GM19324 (cell line): ENCODE measurements around the gene SH3BGRL.
A peak's percentile ranks its signal among the peaks of the same experiment; 100 is the strongest.

Experiments used
- ATAC-seq: cut with Tn5 transposase; IDR thresholded peaks from one replicate; pipeline ENCODE4 v1.9.1; 2021; ENCODE audit warnings: mild to moderate bottlenecking, moderate library complexity; ENCODE audit not compliant: unreplicated experiment, low FRiP score

SH3BGRL gene

DNA sequence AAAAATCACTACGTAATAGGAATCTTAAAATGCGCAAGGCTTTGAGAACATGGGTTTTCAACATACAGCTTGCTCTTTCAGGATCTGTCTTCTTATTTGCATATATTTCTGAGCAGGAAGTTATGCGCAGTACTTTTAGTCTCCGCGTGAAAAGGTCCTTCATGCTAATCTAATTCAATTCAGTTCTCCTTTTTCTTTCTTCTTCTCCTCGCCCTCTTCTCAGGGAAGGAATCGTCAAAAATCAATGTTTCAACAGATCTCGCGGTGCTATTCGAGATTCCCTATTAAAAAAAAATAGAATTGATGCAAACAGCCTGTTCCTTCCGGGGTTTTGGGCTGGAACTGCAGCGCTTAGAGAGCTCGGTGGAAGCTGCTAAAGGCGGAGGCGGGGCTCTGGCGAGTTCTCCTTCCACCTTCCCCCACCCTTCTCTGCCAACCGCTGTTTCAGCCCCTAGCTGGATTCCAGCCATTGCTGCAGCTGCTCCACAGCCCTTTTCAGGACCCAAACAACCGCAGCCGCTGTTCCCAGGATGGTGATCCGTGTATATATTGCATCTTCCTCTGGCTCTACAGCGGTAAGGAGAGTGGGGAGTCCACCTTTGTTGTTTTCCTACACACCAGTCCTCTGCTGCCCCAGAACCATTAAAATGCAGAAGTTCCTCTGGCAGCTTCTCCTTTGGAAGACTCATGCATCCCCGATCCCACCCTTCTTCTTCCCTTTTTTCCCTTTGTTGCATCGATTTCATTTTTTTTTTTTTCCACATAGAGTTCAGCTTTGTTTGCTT, at the start of gene SH3BGRL, which contains the start of gene HMGN5:
SH3BGRL (plus strand) TSS at position 432 of the 785 bp plus-strand sequence; CDS start at position 531, 99 bp downstream.
HMGN5 (minus strand) TSS at position 243 of the 785 bp plus-strand sequence. CDS start 80,364 bp downstream, outside the sequence.
- ATAC-seq, result peak; percentile 97

DNA sequence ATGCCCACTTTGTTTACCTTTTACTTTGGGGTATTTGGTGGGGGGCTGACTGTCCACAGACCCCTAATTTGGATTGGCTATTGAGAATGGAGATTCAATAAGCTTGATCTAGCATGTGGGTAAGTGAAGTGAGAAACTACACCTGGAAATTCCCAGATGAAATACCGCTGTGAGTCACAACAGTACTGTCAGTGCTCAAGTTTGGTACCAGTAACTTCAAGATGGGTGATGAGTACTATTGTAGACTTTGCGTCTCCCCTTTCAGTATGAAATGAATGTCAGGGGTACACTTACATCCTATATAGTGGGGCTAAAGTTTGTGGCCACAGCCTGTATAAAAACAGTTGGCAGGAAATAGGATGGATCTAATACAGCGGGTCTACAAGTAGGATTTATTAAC, 33.5 kb upstream of the SH3BGRL start:
- ATAC-seq, result no peak

DNA sequence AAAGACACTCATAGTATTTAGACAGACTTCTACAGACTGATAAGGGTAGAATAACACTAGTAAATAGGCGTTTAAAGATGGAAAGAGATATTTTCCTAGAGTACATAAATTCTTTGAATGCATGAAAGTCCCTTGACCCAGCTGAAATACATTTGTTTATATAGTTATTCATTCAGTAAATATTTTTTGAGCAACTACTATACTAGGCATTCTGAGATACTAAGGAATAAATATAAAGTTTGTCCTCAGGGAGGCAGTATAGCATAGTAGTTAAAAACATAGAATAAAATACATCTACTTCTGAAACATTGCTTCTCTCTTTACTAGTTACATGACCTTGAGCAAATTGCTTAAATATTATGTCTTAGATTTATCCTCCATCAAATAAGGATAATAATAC, 27.6 kb upstream of the SH3BGRL start:
- no peak for ATAC-seq

DNA sequence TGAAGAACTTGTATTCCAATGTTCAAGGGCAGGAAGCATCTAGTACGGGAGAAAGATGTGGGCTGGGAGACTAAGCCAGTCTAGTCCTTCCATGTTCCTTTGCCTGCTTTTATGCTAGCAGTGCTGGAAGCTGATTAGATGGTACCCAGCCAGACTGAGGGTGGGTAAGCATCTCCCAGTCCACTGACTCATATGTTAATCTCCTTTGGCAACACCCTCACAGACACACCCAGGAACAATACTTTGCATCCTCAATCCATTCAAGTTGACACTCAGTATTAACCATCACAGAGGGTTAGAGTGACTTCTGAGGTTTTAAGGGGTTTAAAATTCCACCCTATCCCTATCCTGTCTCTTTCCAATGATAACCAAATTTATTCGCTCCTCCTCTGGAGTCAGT, 6.6 kb upstream of the SH3BGRL start:
- no peak for ATAC-seq

DNA sequence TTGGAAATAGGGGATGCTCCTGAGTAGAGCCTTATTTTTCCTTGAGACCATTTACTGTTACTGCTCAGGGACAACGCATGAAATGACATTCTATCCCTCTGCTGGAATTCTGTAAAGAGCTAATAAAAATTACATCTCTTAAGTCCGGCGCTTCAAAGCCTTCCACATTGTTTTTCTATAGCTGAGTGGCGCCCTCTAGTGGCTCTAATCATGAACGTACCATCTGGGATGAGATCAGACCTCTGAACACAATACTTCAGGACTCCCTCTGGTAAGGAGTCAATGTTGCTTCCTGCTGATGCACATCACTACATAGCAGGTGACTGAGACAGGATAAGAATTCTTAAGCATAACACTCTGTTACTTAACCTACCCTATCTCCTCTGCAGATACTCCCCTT, 6.2 kb upstream of the SH3BGRL start:
- peak; percentile 88 for ATAC-seq

DNA sequence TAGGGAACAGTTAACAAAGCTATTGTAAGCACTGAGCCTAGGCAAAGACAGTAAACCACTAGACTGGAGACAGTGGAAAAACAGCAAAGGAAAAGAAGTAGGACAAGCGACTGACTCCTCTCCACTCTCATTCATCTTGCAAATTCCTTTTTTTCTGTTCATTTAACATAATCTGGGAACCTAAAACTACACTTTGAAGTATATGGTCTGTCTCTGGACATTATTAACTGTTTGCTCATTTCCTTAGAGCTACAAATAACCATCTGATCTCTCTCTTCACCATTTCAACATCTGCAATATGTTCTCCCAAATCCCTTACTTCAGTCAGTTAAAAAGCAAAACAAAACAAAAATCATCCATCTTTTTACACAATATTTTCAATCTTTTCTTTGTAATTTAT, 831 bp upstream of the SH3BGRL start:
- no peak for ATAC-seq

DNA sequence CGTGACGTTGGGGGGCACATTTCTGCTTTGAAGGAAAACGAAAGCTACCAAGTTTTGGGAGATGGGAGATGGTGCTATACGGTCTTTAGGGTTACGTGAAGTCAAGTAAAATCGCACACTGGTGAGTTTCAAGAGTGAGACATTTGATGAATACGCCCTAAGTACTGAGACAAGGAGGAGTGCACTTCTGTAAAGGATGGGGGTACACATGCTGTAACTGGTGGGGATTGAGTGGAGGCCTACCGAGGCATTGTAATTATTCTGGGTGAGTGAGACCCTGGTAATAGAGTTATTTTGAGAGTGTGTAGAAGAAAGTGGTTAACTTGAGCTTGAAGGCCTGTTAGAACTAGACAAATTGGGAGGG, 536 bp downstream of the SH3BGRL start:
- no peak for ATAC-seq

DNA sequence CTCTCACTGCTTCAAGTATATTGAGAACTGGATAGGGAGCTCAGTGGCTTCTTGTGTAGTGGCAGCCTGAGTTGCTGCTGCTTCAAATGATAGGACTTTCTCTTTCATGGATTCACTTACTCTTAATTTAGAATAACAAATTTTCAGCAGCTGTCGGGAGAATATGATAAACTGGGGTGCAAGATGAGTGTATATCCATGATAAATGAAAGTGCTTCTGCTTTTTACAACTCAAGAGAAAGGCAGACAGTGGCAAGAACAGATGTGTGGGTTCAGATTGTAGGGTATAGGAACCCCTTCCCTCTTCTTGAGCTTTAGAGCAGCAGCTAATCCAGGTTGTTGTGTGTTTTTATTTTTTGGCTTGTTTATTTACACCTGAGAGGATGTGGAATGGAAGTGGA, 1.0 kb downstream of the SH3BGRL start:
- ATAC-seq, result no peak

DNA sequence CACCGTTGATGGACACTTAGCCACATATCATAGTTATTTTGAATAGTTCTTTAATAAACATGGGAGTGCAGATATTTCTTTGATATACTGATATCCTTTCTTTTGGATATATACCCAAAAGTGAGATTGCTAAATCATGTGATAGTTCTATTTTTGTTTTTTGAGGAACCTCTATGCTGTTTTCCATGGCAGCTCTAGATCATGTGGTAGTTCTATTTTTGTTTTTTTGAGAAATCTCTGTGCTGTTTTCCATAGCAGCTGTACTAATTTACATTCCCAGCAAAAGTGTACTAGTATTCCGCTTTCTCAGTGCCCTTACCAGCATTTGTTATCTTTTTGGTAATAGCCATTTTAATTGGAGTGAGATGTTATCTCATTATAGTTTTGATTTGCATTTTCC, 3.6 kb downstream of the SH3BGRL start:
- ATAC-seq, result no peak

DNA sequence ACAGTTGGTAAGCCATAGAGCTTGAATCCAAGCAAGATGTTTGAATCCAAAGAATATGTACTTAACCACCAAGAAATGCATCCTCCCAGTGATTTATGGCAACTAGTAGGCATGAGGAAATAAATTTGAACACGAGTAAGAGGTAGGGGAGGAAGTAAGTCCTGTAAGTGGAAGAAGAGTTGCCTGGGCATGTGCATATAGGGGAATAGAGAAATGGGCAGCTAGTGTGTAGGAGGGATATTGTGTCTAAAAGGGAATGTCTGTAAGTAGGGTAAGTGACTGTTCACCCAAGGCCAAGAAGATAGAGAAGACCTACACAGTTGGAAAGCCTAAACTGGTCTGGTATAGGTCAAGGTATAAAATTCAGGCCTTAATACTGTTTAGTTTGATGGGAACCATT, 4.6 kb downstream of the SH3BGRL start:
- no peak for ATAC-seq

DNA sequence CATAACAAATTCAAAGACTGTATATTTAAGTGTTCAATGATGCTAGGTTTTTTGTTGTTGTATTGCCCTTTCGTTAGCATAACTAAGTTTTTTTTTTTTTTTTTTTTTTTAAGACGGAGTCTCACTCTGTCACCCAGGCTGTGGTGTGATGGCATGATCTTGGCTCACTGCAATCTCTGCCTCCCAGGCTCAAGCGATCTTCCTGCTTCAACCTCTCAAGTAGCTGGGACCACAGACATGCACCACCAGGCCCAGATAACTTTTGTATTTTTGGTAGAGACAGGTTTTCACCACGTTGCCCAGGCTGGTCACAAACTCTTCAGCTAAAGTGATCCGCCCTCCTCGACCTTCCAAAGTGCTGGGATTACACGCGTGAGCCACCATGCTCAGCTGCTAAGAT, 7.0 kb downstream of the SH3BGRL start:
- ATAC-seq, result no peak

DNA sequence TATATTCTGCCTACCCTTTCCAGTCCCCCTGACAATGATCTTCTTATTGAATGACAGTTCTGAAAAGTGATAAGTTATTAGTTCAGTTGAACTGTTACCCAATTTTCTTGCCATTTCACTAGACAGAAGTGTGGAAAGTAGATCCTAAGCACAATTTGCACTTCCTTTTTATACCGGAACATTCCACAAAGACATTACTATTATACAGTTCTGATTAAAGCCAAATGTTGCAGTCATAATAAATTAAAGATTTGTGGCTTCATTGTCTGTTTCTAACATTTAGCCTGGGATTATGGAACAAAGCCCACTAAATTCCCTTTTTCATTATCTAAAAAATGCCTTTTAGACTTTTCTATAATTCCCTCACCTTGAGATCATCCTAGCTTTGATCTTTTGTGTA, 13.8 kb downstream of the SH3BGRL start:
- ATAC-seq, result no peak

DNA sequence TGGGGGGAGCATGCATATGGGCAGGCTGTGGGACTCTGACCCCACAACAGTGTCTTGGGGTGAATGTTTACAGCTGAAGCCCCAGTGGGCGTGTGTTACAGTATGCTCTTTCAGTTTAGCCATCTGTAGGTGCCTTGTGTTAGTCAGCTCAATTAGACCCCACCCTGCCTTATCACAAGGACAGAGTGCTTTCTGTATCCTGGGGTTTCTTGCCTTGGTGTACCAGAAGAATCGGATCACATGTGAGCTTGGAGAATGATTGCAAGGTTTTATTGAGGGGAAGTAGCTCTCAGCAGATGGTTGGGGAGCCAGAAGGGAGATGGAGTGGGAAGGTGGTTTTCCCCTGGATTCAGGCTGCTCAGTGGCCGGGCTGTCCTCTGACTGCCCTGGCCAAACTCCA, 27.3 kb downstream of the SH3BGRL start:
- ATAC-seq, result no peak

DNA sequence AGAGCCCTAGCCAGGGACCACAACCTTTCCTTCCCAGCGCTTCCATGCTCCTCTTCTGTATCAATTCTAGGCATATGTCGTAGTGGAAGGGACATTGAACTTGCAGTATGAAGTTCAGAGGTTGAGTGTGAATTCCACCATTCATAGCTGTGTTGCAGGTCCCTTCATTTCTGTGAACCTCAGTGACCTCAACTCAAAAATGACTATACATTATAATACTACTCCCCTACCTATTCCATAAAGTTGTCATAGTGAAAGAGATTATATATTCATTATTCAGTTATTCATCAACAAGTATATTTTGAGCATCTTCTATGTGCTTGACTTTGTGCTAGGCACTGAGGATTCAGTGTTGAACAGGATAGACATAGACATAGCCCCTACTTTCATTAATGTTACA, 28.0 kb downstream of the SH3BGRL start:
- ATAC-seq, result no peak

DNA sequence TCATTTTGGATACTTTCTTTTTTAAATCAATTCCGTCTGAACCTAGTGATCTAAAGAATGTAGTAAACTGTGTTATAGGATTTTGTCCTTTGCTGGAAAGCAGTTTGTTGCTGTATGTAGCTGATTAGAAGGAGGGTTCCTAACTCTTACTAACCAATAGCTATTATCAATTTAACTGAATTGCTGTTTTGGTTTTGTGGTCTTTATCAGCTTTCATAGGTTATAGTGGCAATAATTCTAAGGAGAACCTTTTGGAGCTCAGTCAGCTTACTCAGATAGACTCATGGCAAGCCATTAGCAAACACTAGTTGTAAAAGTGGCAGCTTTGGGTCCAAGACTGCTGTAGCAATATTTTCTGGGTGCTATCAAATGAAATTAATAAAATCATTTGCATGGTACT, 29.6 kb downstream of the SH3BGRL start:
- ATAC-seq, result no peak

DNA sequence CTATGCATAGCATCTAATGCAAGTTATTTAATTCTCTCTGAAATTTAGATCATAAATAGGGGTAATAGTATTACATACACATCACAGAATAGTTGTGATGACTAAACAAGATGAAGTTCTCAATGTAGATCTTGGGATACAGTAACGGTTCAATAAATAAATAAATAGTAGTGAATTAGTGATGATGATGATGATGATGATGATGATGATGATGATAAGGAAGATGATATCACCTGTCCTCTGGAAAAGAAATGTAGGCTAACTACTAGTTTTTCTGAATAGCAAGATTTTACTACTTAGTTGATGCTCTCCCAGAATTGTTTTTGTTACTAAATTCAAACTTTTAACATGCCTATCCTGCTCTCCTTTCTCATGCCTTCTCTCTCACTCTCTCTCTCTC, 30.3 kb downstream of the SH3BGRL start:
- no peak for ATAC-seq

DNA sequence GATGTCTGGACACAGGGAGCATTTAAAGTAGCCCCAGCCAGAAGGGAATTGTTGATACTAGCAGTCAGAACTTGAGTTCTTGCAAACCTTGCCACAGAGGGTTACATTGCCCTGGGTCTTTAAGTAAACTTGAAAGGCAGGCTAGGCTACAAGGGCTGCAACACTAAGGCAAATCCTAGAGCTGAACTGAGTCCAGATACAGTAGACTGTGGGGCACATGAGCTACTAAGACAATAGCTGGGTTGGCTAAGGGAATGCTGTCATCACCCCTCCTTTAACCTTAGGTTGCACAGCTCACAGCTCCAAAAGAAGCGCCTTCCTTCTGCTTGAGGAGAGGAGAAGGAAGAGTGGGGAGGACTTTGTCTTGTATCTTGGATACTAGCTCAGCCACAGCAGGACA, 35.6 kb downstream of the SH3BGRL start:
- no peak for ATAC-seq

DNA sequence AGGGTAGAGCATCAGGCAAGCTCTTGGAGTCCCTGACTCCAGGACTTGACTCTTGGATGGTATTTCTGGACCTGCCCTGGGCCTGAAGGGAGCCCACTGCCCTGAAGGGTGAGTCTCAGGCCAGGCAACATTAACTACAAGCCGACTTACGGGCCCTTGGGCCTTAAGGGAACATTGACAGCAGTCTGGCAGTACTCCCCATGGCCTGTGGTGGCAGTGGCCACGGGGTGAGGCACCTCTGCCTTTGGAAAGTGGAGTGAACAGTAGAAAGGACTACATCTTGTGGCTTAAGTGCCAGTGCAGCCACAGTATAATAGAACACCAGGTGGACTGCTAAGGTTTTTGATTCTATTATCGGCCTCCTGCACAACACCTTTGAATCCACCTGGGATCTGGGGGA, 36.3 kb downstream of the SH3BGRL start:
- no peak for ATAC-seq

DNA sequence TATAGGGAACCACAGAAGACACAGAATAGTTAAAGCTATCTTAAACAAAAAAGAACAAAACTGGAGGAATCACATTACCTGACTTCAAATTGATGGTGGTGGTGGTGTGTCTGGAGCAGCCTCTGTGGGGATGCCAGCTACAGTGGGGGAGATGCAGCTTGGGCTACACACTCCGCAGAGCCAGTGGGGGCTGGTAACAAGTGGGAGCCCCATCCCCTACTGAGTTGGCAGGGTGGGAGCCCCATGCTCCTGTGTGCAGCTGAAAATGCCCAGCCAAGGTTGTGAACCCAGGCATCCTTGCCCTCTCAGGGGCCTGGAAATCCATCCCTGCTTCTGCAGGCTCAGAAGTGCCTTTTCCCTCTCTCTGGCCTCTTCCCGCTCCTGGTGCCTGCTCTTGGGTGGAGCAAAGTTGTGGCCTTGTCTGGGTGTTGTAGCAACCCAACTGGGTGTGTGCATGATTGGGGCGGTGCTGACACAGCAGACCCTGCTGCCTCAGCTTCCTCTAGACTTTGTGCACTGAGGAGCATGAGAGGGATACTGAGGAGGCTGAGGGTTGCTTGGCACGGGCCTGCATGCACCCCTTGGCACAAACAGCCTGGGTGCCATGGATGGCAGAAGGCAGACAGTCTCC, 38.9 kb downstream of the SH3BGRL start:
- ATAC-seq, result no peak

DNA sequence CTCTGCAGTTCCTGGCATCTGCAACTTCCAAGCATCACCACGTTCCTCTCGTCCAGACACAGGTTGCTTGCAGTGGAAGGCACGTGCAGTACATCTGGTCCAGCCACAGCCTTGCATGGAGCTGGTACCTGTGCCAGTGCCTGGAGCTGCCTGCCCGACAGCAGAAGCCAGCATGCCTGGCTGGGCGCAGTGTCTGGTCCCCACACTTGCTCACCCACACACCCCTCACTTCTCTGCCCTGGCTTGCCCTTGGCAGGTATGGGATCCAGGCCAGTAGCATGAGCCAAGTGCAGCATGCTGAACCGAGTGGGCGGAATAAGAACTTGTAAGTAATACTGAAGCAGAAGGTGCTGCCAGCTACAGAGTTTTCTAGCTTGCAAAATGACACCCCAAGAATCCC, 39.9 kb downstream of the SH3BGRL start:
- no peak for ATAC-seq

DNA sequence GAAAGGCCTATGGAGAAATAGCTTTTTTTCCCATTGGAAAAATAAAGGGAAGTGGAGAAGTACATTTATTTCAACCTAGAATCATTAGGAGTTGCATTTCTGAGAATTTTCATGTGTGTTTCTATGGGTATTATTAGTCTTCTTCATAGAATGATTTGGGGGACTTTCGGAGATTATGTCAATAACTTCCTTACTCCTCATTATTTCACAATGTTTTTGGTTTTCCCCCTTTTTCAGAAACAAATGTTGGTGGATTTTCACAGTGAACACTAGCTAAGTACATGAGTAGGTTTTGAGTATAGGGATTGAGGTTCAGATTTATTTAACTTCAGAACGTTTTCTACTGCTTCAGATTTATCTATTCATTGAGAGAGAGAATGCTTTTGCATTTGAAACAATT, 54.0 kb downstream of the SH3BGRL start:
- ATAC-seq, result no peak

DNA sequence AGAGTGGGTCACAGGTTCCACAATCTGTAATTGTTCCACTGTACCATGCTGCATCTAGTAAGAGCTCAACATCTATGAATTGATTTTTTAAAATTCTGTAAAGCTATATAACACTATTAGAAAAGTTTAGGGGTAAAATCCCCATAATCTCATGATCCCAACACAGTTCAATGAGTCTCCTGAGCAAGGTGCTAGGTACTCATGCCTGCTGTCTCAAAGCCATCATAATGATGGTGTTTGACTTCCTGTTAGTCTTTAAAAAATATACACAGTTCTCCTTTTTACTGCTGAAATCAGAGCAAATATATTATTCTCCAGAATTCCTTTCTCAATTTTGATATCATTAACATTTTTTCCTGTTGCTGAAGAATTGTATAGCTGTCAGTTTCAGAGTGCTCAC, 55.9 kb downstream of the SH3BGRL start:
- no peak for ATAC-seq
